ENCODE data around the gene DEK.

DEK gene

GRCh38 chr6:18203786-18204185 is 60.5 kb downstream of the DEK start:
- TF ChIP-seq ZNF8 (CRISPR knock-in tag; IDR thresholded peaks at IDR 0.05) (no peak), ZNF565 (CRISPR knock-in tag; conservative IDR thresholded peaks at IDR 0.05; ENCODE audit: low read depth) (no peak), ZC3H10 (CRISPR knock-in tag; IDR thresholded peaks at IDR 0.05) (no peak), PPARA (CRISPR knock-in tag; IDR thresholded peaks at IDR 0.05; ENCODE audit: borderline replicate concordance) (no peak), ZFP30 (CRISPR knock-in tag; IDR thresholded peaks at IDR 0.05) (no peak), PATZ1 (CRISPR knock-in tag; IDR thresholded peaks at IDR 0.05; ENCODE audit: borderline replicate concordance) (no peak), BACH2 (CRISPR knock-in tag; IDR thresholded peaks at IDR 0.05; ENCODE audit: borderline replicate concordance) (no peak), TSHZ2 (CRISPR knock-in tag; IDR thresholded peaks at IDR 0.05) (no peak), CSRNP3 (CRISPR knock-in tag; IDR thresholded peaks at IDR 0.05) (no peak), TCF4 (CRISPR knock-in tag; IDR thresholded peaks at IDR 0.05; ENCODE audit: borderline replicate concordance) (no peak), GLIS3 (CRISPR knock-in tag; IDR thresholded peaks at IDR 0.05) (no peak), ZFP3 (CRISPR knock-in tag; IDR thresholded peaks at IDR 0.05) (no peak), RARB (CRISPR knock-in tag; IDR thresholded peaks at IDR 0.05) (no peak), CSDC2 (CRISPR knock-in tag; IDR thresholded peaks at IDR 0.05) (no peak)
- ATAC-seq, result no peak

- no peak for ATAC-seq
- no peak for TF ChIP-seq TCF4 (CRISPR knock-in tag; IDR thresholded peaks at IDR 0.05; ENCODE audit: borderline replicate concordance)
Observed at GRCh38 chr6:18192026-18192425, 72.3 kb downstream of the DEK start.

- ATAC-seq, result no peak
- TF ChIP-seq TCF4 (CRISPR knock-in tag; IDR thresholded peaks at IDR 0.05; ENCODE audit: borderline replicate concordance) (no peak), GLIS3 (CRISPR knock-in tag; IDR thresholded peaks at IDR 0.05) (no peak), CREB5 (CRISPR knock-in tag; IDR thresholded peaks at IDR 0.05; ENCODE audit: low read depth) (no peak), ISL1 (CRISPR knock-in tag; IDR thresholded peaks at IDR 0.05) (no peak), ZNF8 (CRISPR knock-in tag; IDR thresholded peaks at IDR 0.05) (no peak)
Observed at GRCh38 chr6:18189196-18189595, 75.1 kb downstream of the DEK start.

- no peak for ATAC-seq
- TF ChIP-seq TCF4 (CRISPR knock-in tag; IDR thresholded peaks at IDR 0.05; ENCODE audit: borderline replicate concordance), result no peak
- TF ChIP-seq SNAI2 (CRISPR knock-in tag; IDR thresholded peaks at IDR 0.05), result no peak
- no peak for TF ChIP-seq TSHZ2 (CRISPR knock-in tag; IDR thresholded peaks at IDR 0.05)
- TF ChIP-seq ZFP3 (CRISPR knock-in tag; IDR thresholded peaks at IDR 0.05), result no peak
- TF ChIP-seq OSR1 (CRISPR knock-in tag; IDR thresholded peaks at IDR 0.05), result no peak
- TF ChIP-seq POU6F1 (CRISPR knock-in tag; IDR thresholded peaks at IDR 0.05; ENCODE audit: borderline replicate concordance, low read depth), result no peak
- no peak for TF ChIP-seq PATZ1 (CRISPR knock-in tag; IDR thresholded peaks at IDR 0.05; ENCODE audit: borderline replicate concordance)
- no peak for TF ChIP-seq ARNTL (CRISPR knock-in tag; IDR thresholded peaks at IDR 0.05; ENCODE audit: borderline replicate concordance, low read depth)
- no peak for TF ChIP-seq ZC3H10 (CRISPR knock-in tag; IDR thresholded peaks at IDR 0.05)
- no peak for TF ChIP-seq CSDC2 (CRISPR knock-in tag; IDR thresholded peaks at IDR 0.05)
- TF ChIP-seq GLIS3 (CRISPR knock-in tag; IDR thresholded peaks at IDR 0.05), result no peak
- TF ChIP-seq BACH2 (CRISPR knock-in tag; IDR thresholded peaks at IDR 0.05; ENCODE audit: borderline replicate concordance), result no peak
Observed at GRCh38 chr6:18187701-18188100, 76.6 kb downstream of the DEK start.

Measured in SK-N-SH treated with all-trans-retinoic acid at 6 μM for 48 hours (cell line).